Suprapubic skin (tissue), 4 donors: Measurements from ENCODE around the gene LCMT1.

Experiments used
- EP300 ChIP-seq: sonication (generic); formaldehyde crosslinking; IDR thresholded peaks from one replicate; pipeline ENCODE4 v1.6.1; 2017; ENCODE audit warnings: antibody characterized with exemption
- POLR2A ChIP-seq, 2 donors: fragments of 450-650 bp; IDR thresholded peaks; one replicate each; pipeline ENCODE4 v1.6.1; 2017; ENCODE audit warnings: antibody characterized with exemption in 2 of 2, mild to moderate bottlenecking in 2 of 2, moderate library complexity in 2 of 2
- POLR2AphosphoS5 ChIP-seq, 3 donors: sonication (generic); formaldehyde crosslinking; IDR thresholded peaks; one replicate each; pipeline ENCODE4 v1.6.1; 2017; ENCODE audit warnings: antibody characterized with exemption in 3 of 3
- TF ChIP-seq, protein P1 (sequence below), 2 donors: fragments of 200-600 bp in 1 of 2; fragments of 450-650 bp in 1 of 2; sonication (generic) in 1 of 2; IDR thresholded peaks; one replicate each; pipeline ENCODE4 v1.5.1; 2016 to 2019; ENCODE audit warnings: antibody characterized with exemption in 2 of 2, mild to moderate bottlenecking in 1 of 2, moderate library complexity in 1 of 2

DNA sequence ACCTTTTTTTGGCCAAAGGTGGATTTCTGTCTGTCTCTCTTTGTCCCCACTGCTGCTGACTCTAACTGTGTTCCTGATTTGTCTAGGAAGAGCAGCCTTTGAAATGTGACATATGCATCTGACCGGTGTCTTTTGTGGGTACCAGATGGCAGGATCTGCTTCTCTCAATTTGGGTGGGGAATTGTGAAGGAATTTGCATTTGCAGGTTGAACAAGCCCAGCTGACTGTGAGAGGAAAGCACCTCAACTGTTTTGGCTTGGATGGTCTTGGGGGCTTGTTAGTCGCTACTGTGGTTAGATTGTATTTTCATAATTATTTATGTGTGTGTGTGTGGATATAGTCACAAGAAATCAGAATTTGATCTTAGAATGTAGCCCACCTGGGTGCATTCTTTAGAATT, 37.7 kb upstream of the LCMT1 start:
- TF ChIP-seq, protein P1, sequence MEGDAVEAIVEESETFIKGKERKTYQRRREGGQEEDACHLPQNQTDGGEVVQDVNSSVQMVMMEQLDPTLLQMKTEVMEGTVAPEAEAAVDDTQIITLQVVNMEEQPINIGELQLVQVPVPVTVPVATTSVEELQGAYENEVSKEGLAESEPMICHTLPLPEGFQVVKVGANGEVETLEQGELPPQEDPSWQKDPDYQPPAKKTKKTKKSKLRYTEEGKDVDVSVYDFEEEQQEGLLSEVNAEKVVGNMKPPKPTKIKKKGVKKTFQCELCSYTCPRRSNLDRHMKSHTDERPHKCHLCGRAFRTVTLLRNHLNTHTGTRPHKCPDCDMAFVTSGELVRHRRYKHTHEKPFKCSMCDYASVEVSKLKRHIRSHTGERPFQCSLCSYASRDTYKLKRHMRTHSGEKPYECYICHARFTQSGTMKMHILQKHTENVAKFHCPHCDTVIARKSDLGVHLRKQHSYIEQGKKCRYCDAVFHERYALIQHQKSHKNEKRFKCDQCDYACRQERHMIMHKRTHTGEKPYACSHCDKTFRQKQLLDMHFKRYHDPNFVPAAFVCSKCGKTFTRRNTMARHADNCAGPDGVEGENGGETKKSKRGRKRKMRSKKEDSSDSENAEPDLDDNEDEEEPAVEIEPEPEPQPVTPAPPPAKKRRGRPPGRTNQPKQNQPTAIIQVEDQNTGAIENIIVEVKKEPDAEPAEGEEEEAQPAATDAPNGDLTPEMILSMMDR (IDR thresholded peaks at IDR 0.05): no peak
- no peak for TF ChIP-seq POLR2A (IDR thresholded peaks at IDR 0.05)
- TF ChIP-seq POLR2AphosphoS5 (IDR thresholded peaks at IDR 0.05): no peak
- no peak for TF ChIP-seq EP300
